ENCODE data around the gene MMP17.

- TF ChIP-seq CTCF (IDR thresholded peaks at IDR 0.05; ENCODE audit: insufficient read depth, low read length) (no peak), REST (IDR thresholded peaks at IDR 0.05; ENCODE audit: insufficient replicate concordance, low read depth) (no peak), GABPA (IDR thresholded peaks at IDR 0.05; ENCODE audit: low read depth) (no peak), POLR2AphosphoS5 (IDR thresholded peaks at IDR 0.05; ENCODE audit: low read depth) (no peak), SPI1 (IDR thresholded peaks at IDR 0.05; ENCODE audit: borderline replicate concordance, low read depth) (no peak)
Observed at GRCh38 chr12:131862600-131862993, 34.4 kb downstream of the MMP17 start.

All from HL-60 (cell line).